DMS53 (cell line): ENCODE data around the gene CXorf58.

ENCODE experiments used
- DNase-seq: peaks from one replicate; lab custom pipeline; 2025; lab: John Stamatoyannopoulos, UW

Gene CXorf58

GRCh38 chrX:23901060-23901459 lies 6.7 kb upstream of the CXorf58 start:
- DNase-seq, result peak; percentile 14

GRCh38 chrX:23901805-23902204 lies 6.0 kb upstream of the CXorf58 start:
- DNase-seq, result peak; percentile 84

DNA sequence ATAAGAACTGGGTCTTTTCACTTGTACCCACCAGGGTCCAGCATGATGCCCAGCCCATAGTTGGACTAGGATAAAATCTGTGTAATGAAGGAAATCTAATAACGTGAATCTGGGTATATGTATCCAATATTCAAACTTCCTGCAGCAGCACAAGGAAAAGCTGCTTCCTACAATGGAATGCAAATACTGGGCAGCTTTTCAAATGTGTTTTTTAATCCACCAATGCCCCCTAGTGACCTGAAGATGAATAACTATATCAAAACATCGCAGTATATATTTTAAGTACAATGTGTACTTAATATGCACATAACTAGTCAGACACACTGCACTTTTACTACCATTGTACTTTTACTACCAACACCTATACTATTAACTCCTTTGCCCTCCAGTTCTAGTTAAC lies 5.4 kb upstream of the CXorf58 start:
- DNase-seq, result peak; percentile 79

DNA sequence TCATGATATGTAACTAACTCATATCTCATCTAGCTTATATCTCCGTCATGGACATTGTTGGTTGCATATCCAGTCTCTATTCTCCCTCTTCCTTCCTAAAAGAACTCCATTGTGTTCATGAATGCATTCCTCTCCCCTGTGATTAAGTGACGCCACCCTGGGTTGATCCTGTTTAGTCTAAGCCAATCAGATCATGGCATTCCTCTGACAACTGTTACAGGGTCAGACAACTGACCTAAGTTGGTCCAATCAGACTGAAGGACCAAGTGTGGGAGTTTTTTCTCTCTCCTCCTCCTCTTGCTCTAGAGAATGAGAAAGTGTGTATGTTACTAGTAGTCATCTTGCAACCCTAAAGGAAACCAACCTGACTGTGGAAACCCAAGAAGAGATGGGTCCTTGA lies 3.7 kb upstream of the CXorf58 start:
- peak; percentile 4 for DNase-seq

DNA sequence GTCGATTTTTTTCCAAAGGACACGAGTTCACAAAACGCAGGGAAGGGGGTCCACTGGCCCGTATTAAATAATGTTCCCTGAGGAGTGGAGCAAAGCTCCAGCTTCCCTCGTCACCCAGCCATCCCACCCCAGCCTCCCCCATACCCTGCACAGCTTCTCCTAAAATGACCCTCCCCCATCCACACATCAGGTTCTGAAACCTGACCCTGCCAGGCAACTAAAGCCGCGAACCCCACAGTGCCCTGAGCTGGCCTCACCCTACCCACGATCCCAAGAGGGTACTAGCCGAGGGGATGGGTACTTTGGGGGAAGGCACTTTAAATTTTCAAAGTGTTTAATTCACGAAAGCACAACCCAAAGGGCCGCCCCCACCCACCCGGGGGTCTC lies 702 bp upstream of the CXorf58 start:
- peak; percentile 57 for DNase-seq

DNA sequence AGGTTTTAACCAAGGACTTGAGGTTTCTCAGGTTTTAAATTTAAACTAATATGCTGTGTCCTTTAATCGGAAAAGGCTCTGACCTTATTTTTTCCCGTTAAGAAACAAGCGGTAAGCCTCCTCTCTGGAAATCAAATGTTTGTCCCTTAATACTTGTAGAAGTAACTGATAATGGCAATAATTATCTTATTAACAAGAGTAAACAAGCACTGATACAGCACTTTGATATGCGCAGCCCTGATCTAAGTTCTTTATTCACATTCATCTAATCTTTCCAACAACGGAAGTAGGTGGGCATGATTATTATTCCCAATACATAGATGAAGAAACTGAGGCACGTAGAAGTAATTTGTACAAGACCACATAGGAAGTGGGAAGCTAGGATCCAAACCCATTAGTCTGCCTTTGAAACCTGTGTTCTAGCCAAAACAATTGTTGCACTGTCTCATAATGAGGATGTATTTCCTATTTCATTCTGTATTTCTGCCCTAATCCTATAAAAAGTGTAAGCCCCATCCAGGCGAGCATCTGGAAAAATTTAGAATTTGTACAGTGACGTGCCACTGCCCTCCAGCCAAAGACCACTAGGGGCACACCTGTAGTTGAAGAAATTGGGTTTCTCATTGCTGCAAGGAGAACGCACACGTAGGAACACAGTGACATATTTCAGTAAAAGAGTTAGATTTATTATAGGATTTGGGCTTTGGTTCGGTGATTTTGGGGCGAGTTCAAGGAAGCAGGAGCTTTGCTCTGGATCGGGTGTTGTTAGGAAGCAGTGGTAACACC lies 606 bp downstream of the CXorf58 start:
- peak; percentile 29 for DNase-seq

DNA sequence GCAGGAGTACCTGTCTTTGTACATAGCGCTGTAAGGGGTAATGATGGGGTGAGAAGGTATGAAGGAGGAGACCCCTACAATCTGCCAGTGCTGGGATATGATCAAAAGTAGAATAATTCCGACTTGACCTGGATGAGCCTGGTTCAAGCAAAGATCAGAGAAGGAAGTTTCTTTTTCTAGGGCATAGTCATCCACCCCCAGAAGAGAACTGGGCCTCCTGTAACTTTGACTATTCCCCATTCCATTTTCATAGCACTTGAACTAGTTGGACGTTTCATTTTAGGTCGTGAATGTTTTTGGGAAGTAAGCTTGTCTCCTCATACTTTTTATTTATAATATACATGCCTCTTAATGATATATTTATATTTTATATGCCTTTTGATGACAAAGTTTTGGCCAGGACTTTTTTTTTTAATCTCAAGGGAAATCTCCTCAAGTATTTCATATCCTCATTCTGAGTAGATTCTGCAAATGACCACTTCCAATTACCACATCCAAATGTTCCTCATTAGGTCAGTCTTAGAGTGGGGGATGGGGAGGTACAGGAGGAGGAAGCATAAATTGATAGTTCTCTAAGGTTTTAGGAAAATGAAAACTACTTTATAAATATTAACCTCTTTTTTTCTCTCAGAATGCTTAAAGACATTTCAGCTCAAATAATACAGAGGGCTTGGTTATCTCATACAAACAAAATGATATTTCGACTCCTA lies 3.5 kb downstream of the CXorf58 start:
- no peak for DNase-seq

DNA sequence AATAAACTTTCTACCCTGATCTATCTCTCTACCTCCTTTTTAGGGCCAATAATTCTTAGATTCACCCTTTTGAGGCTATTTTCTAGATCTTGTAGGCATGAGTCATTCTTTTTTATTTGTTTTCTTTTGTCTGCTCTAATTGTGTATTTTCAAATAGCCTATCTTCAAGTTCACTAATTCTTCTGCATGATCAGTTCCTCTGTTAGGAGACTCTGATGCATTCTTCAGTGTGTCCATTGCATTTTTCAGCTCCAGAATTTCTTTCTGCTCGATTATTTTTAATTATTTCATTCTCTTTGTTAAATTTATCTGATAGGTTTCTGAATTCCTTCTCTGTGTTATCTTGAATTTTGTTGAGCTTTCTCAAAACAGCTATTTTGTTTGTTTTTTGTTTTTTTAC lies 11.3 kb downstream of the CXorf58 start:
- no peak for DNase-seq

- DNase-seq, result peak; percentile 3
Measured at GRCh38 chrX:23919706-23920320, 12.0 kb downstream of the CXorf58 start.

GRCh38 chrX:23926015-23926414 lies 18.2 kb downstream of the CXorf58 start:
- DNase-seq, result no peak

DNA sequence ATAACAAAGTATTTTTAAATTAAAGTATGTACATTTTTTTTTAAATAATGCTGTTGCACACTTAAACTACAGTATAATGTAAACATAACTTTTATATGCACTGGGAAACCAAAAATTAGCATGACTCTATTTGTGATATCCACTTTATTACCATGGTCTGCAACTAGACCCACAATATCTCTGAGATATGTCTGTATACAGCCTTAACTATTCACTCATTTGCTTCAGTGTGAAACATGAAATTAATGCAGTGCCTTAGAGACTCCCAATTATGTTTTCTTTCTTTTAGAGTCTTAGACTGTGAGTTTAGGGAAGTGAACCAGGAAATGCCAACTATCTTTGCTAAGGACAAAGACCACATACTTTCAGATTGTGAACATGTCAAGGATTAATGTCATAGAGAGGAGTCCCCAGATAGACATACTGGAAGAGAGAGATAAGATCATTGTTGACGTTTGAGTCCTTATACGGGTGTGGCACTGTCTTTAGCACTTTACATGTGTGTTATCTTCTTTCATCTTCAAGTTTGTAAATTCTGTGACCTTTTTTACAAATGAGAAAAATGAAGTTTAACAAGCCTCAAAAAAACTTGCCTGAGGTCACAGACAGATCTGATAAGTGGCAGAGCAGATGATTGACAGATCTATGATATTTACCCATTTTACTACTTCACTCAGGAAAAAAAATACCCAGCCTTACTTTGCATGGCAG lies 23.2 kb downstream of the CXorf58 start:
- DNase-seq, result no peak

- DNase-seq, result no peak
Measured at GRCh38 chrX:23932046-23932445, 24.2 kb downstream of the CXorf58 start.

DNA sequence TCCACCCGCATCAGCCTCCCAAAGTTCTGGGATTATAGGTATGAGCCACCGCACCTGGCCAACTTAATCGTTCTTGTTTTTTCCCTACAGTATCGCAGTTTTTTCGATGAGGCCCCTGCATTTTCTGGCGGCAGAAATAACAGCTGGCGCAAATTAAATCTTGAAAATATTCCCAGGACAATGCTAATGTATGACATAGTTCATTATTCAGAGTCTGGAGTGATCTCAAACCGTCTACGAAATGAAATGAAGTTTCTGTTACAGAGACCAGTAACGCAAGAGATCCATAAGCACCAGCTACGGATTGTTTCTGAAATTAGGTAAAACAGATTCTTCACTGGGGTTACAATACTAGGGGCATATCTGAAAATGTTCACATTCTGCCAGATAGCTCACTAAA lies 27.3 kb downstream of the CXorf58 start:
- no peak for DNase-seq

GRCh38 chrX:23936180-23936579 lies 28.4 kb downstream of the CXorf58 start:
- no peak for DNase-seq

DNA sequence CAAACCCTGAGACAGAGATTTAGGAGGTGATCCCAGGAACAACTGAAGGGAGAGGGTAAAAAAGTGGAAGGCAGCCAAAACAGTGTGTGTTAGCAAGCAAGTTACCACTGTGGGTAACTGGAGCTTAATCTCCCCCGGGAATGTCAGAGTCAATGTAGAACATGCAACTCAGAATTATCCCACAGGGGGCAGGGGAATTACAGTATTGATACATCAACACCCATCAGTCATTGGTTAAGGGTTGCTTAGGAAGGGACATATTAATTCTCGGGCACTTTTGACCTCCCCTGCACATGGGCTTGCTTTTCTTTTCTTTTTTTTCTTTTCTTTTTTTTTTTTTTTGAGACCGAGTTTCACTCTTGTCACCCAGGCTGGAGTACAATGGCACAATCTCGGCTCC lies 29.3 kb downstream of the CXorf58 start:
- DNase-seq, result no peak

GRCh38 chrX:23938690-23939089 lies 30.9 kb downstream of the CXorf58 start:
- DNase-seq, result no peak

DNA sequence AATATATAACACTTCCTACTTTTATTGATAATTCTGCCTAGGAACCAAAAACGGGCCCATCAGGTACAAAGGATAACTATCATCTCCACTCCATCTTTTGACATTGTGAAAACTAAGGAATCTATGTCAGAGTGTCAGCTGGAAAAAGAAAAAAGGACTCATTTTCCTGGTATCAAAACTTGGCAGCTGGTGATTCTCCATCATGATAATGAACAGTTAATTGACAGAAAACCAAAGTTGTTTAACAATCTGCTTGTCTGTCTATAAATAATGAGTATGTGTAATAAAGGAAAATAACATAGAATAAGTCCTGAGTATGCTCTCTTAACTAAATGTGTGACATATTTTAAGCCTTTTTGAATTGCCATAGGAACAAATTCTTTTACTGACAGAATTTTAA lies 31.4 kb downstream of the CXorf58 start:
- DNase-seq, result no peak

- no peak for DNase-seq
Measured at GRCh38 chrX:23944234-23944633, 36.4 kb downstream of the CXorf58 start.

DNA sequence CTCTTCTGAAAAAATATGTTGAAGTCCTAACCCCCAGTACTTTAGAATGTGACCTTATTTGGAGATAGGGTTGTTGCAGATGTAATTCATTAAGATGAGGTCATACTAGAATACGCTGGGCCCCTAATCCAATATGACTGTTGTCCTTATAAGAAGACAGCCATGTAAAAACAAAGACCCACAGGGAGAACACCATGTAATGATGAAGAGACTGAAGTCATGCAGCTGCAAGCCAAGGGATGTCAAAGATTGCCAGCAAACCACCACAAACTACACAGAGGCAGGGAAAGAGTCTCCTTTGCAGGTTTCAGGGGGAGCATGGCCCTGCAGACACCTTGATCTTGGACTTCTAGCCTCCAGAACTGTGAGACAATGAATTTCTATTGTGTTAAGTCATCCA lies 37.4 kb downstream of the CXorf58 start:
- DNase-seq, result no peak

GRCh38 chrX:23952391-23952790 lies 44.6 kb downstream of the CXorf58 start:
- DNase-seq, result no peak

DNA sequence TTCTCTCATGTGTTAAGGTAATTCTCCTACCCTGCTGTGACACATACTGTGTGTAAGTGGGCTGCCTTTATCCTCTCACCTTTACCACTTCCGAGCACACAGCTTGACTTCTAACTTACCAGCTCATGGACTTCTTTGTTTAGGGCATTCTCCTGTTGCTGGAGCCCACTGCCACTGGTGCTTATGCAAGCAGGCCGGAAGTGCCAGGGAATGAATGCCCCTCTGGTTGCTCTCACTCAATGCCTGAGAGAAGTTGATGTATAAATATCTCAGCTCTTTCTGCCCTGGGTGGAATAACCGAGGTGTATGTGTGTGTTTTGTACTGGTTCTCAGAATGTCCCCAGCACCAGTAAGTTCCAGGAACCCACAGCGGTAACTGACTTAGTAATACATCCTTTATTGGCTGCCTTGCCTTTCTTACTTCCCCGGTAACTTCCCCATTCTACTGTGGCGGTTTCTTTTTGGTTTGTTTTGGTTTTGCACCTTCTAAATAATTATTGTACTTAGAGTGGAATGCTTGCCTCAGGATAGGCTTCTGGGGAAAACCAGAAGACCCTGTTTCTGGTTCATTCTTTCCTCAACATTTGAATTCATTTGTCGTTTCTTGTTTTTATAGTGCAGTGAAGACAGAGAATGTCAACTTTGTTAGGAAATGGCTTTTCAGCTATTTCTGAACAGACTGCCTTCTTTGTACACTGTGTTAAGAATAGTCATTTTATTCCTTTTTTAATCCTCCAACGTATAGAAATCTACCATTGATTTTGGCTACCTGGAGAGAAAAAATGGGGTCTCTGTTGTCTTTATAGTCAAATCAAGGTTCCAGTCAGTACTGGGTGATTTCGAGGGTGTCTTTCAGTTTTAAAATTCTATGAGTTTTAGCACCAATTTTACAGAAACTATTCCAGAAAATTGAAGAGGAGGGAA lies 45.4 kb downstream of the CXorf58 start:
- no peak for DNase-seq

- no peak for DNase-seq
Measured at GRCh38 chrX:23953908-23954269, 46.1 kb downstream of the CXorf58 start.
